Myometrial cell (primary cell): ENCODE measurements around the gene DMBT1. TPM values are rescaled to one million over a fixed set of nuclear protein-coding genes. Genes with fewer than 3 reads are reported as not detected.

Source experiments
- total RNA-seq: library from RNA; depleted of rRNA; stranded (reverse); fragments of >200 nt; gene quantifications from 2 replicates; pipeline ENCODE4 v1.2.3, GENCODE V29; 2015

DMBT1 gene
- total RNA-seq = not detected in 2 replicates

DNA sequence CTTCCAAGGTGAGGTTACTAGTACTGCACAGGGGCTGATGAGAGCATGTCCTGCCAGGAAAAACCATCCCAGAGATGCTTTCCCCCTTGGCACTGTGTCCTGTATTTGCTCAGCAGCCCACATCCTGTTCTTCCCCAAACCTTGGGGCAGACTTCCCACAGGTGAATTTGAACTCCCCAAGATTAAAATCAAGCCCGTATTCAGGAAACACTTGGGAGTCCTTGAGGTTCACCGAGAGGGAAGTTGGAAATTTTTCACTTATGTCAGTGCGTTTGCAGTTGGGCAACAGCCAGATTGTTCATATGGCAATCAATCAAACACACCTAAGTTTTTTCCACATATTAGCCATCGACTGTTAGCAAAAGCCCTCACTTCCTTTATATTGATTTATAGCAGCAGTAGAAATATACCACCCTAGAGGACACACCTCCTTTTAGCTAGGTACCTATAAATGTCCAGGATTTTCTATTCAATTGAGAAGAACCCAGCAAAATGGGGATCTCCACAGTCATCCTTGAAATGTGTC, at the start of gene DMBT1:
Gene DMBT1, plus strand, starts transcription at position 476 of the 526 bp plus-strand sequence. Its CDS starts 17 bp downstream, at position 493.

Other genes with a start within 250 kb of the DMBT1 start
- 5.3 and 8.6 TPM in 2 replicates for gene PLEKHA1, start 186.0 kb upstream of the DMBT1 start, total RNA-seq
- gene ARMS2, start 106.1 kb upstream of the DMBT1 start, total RNA-seq = not detected in 2 replicates
- gene HTRA1, start 99.2 kb upstream of the DMBT1 start, total RNA-seq = 49.6 and 64.0 TPM in 2 replicates
- not detected in 2 replicates for gene C10orf120, start 139.1 kb downstream of the DMBT1 start, total RNA-seq